Effector memory CD4-positive, alpha-beta T cell (primary cell): ENCODE results near the gene GRPEL1.

Source experiments
- DNase-seq, 3 donors: peaks; one replicate each; pipeline ENCODE4 v3.0.0-alpha.2; 2020
- H3K27ac ChIP-seq: 2 replicates; pipeline ENCODE4 v1.7.0; 2013; ENCODE audit warnings: mild to moderate bottlenecking, low read length, moderate library complexity; ENCODE audit not compliant: insufficient read depth, poor library complexity, severe bottlenecking
- H3K27me3 ChIP-seq: replicated peaks from 2 replicates; pipeline ENCODE4 v1.7.0; 2013; ENCODE audit warnings: mild to moderate bottlenecking, low read length; ENCODE audit not compliant: insufficient read depth, control insufficient read depth, poor library complexity, severe bottlenecking
- H3K36me3 ChIP-seq: 2 replicates; pipeline ENCODE4 v1.7.0; 2013; ENCODE audit warnings: mild to moderate bottlenecking, low read length, moderate library complexity; ENCODE audit not compliant: control insufficient read depth, insufficient read depth
- H3K4me1 ChIP-seq: 2 replicates; pipeline ENCODE4 v1.7.0; 2013; ENCODE audit warnings: low read length, mild to moderate bottlenecking; ENCODE audit not compliant: control insufficient read depth, insufficient read depth, poor library complexity, severe bottlenecking
- H3K4me3 ChIP-seq: 2 replicates; pipeline ENCODE4 v1.7.0; 2013; ENCODE audit warnings: low read length, low read depth, mild to moderate bottlenecking; ENCODE audit not compliant: insufficient read depth, poor library complexity, severe bottlenecking
- H3K9me3 ChIP-seq: 2 replicates; pipeline ENCODE4 v1.7.0; 2013; ENCODE audit warnings: mild to moderate bottlenecking, low read length, moderate library complexity; ENCODE audit not compliant: control insufficient read depth

GRPEL1 gene

GRCh38 chr4:7048642-7049041, 19.2 kb downstream of the GRPEL1 start:
- Histone ChIP-seq H3K4me3 (no peak overlapping the region), H3K4me1 (peaks cover 46% of the 10 kb centered on the region), H3K9me3 (no peaks in the 10 kb centered on the region), H3K36me3 (peaks cover 23% of the 10 kb centered on the region), H3K27ac (no peak overlapping the region), H3K27me3 (no peaks in the 10 kb centered on the region)
- no peak for DNase-seq

- peaks cover 19% of the 10 kb centered on the region for H3K36me3 ChIP-seq
- DNase-seq = no peak
- H3K9me3 ChIP-seq = no peaks in the 10 kb centered on the region
- H3K27ac ChIP-seq = no peak overlapping the region
- no peaks in the 10 kb centered on the region for H3K27me3 ChIP-seq
- no peak overlapping the region for H3K4me3 ChIP-seq
- H3K4me1 ChIP-seq = peaks cover 44% of the 10 kb centered on the region
These were observed 20.9 kb downstream of the GRPEL1 start for GRCh38 chr4:7046971-7047370.

- no peak for DNase-seq
- no peak overlapping the region for H3K27ac ChIP-seq
- peak overlapping the region; percentile 19 for H3K4me3 ChIP-seq
- peaks cover 17% of the 10 kb centered on the region for H3K36me3 ChIP-seq
- no peaks in the 10 kb centered on the region for H3K27me3 ChIP-seq
- peaks cover 44% of the 10 kb centered on the region for H3K4me1 ChIP-seq
- no peaks in the 10 kb centered on the region for H3K9me3 ChIP-seq
These were observed 21.6 kb downstream of the GRPEL1 start for GRCh38 chr4:7045961-7046921.

- Histone ChIP-seq H3K27ac (no peak overlapping the region), H3K27me3 (no peaks in the 10 kb centered on the region), H3K9me3 (no peaks in the 10 kb centered on the region), H3K4me3 (peak overlapping the region; percentile 19), H3K36me3 (peaks cover 10% of the 10 kb centered on the region), H3K4me1 (peaks cover 43% of the 10 kb centered on the region)
- DNase-seq = no peak
These were observed 22.3 kb downstream of the GRPEL1 start for GRCh38 chr4:7045553-7045952.

- H3K9me3 ChIP-seq = no peaks in the 10 kb centered on the region
- H3K4me1 ChIP-seq = peaks cover 40% of the 10 kb centered on the region
- no peak for DNase-seq
- peak overlapping the region; percentile 67 for H3K27ac ChIP-seq
- no peaks in the 10 kb centered on the region for H3K27me3 ChIP-seq
- peaks cover 10% of the 10 kb centered on the region for H3K36me3 ChIP-seq
- H3K4me3 ChIP-seq = peak overlapping the region; percentile 90
These were observed 23.5 kb downstream of the GRPEL1 start for GRCh38 chr4:7044137-7044930.

GRCh38 chr4:7043284-7044136, 24.4 kb downstream of the GRPEL1 start, which contains the start of gene TADA2B:
Gene TADA2B (plus strand): TSS chr4:7043372. CDS start chr4:7043580, 208 bp downstream.
- Histone ChIP-seq H3K4me3 (peak within 1 kb of the TSS; percentile 90), H3K9me3 (no peaks in the 10 kb centered on the region), H3K27me3 (no peaks in the 10 kb centered on the region), H3K27ac (peak within 1 kb of the TSS; percentile 67), H3K36me3 (peaks cover 6% of the 10 kb centered on the region), H3K4me1 (peaks cover 40% of the 10 kb centered on the region)
- DNase-seq = peak; percentile 31 to 39 (median 32)

GRCh38 chr4:7042503-7043283, 25.2 kb downstream of the GRPEL1 start:
- Histone ChIP-seq H3K27me3 (no peaks in the 10 kb centered on the region), H3K9me3 (no peaks in the 10 kb centered on the region), H3K4me3 (peak overlapping the region; percentile 74), H3K36me3 (peaks cover 6% of the 10 kb centered on the region), H3K4me1 (peaks cover 40% of the 10 kb centered on the region), H3K27ac (peak overlapping the region; percentile 61)
- DNase-seq = peak; percentile 88 to 91 (median 91)

- Histone ChIP-seq H3K36me3 (peaks cover 6% of the 10 kb centered on the region), H3K4me3 (peak overlapping the region; percentile 74), H3K27ac (peak overlapping the region; percentile 61), H3K4me1 (peaks cover 33% of the 10 kb centered on the region), H3K9me3 (no peaks in the 10 kb centered on the region), H3K27me3 (no peaks in the 10 kb centered on the region)
- peak in 1 of 3 donors; percentile 11 for DNase-seq
These were observed 25.9 kb downstream of the GRPEL1 start for GRCh38 chr4:7041801-7042502.
